Activated CD4-positive, alpha-beta memory T cell treated with anti-CD3 and anti-CD28 coated beads for 36 hours (primary cell): ENCODE measurements around the gene ZNF444. TPM values are rescaled to one million over a fixed set of nuclear protein-coding genes. Genes with fewer than 3 reads are reported as not detected.

Experiments used
- CTCF ChIA-PET: fragments of 350-600 bp; sonication (Branson Sonifier 250); formaldehyde crosslinking; loops from one replicate; lab custom pipeline; 2021; ENCODE audit warnings: antibody characterized with exemption, inconsistent platforms; lab: Charles Lee
- POLR2A ChIA-PET: fragments of 350-600 bp; sonication (Branson Sonifier 250); formaldehyde crosslinking; loops from one replicate; lab custom pipeline; 2021; ENCODE audit warnings: antibody characterized with exemption; lab: Charles Lee
- DNase-seq: peaks from one replicate; pipeline ENCODE4 v3.0.0-alpha.2; 2020
- H3K27ac Mint-ChIP-seq: one replicate; pipeline ENCODE4 v1.8.0; 2021; ENCODE audit warnings: mixed read lengths
- H3K27me3 Mint-ChIP-seq: one replicate; pipeline ENCODE4 v1.8.0; 2021; ENCODE audit warnings: mixed read lengths
- H3K36me3 Mint-ChIP-seq: one replicate; pipeline ENCODE4 v1.8.0; 2021; ENCODE audit warnings: mixed read lengths
- H3K4me1 Mint-ChIP-seq: one replicate; pipeline ENCODE4 v1.8.0; 2021; ENCODE audit warnings: low read depth, mixed read lengths
- H3K4me3 Mint-ChIP-seq: one replicate; pipeline ENCODE4 v1.8.0; 2021; ENCODE audit warnings: mild to moderate bottlenecking, mixed read lengths
- H3K9me3 Mint-ChIP-seq: one replicate; pipeline ENCODE4 v1.8.0; 2021; ENCODE audit warnings: mixed read lengths
- intact Hi-C: fragments of 100-400 bp; cut with micrococcal nuclease; formaldehyde crosslinking; loops from one replicate; pipeline ENCODE4 v1.15.1; 2023
- total RNA-seq, 2 experiments: library from RNA; stranded (reverse); gene quantifications; one replicate each; pipeline ENCODE4 v1.2.3, GENCODE V29; 2021

Gene ZNF444
- total RNA-seq, 2 experiments from 2014 or later, result 23.1 to 26.1 TPM

DNA sequence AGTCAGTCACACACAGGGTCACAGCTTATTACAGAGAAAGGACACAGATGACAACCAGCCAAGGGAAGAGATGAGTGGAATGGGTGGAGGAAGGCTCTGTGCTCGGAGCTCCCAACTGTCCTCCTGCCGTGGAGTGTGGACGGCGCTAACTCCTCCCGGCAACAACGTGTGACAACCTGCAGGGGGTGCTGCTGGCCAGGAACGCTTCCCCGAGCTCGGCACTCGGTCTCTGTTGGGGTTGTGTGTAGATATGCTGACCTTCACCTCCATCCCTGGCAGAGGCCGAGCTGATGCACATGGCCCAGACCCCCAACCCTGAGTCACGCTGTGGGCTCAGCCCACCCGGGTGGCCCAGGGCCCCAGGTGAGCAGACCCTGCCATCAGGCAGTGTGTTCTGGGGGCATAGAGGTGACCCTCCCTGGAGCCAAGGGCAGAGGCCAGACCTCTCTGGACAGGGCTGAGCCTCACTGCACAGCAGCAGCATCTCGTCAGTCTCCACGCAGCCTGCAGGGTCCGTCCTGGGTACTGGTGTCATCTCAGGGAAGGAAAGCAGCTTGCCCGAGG, 14.1 kb downstream of the ZNF444 start:
- H3K9me3 Mint-ChIP-seq, result no peaks in the 10 kb centered on the region
- peaks cover 3% of the 10 kb centered on the region for H3K4me1 Mint-ChIP-seq
- H3K4me3 Mint-ChIP-seq, result no peak overlapping the region
- no peak for DNase-seq
- ChIA-PET POLR2A (interaction anchor here (0.6 kb wide), 1 partner anchor 98 kb away, joined by 3 read pairs; no protein-coding TSS in a partner anchor), CTCF (interaction anchor here (0.9 to 2.0 kb wide), 3 partner anchors 11 to 178 kb away, joined by 3 to 8 read pairs (median 4); no protein-coding TSS in a partner anchor)
- intact Hi-C loops, result no loop called here
- no peaks in the 10 kb centered on the region for H3K27me3 Mint-ChIP-seq
- no peak overlapping the region for H3K27ac Mint-ChIP-seq
- peaks cover 17% of the 10 kb centered on the region for H3K36me3 Mint-ChIP-seq

DNA sequence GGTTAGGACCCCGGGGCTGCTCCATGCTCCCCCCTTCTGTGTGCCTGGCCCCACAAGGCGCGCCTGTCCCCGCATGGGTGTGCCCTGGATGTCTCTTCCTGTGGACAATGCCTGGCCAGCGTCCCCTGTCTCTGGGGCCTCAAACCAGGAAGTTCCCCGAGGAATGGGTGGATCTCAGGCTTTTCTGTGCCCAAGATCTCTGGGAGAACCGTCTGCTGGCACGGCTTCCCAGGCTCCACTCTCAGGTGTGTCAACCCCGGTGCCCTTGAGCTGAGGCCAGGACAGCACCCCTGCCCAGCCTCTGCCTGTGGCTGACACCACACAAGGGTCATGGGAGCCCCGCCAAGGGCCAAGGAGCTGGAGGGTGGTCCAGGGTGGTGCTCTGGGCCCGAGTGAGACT, 15.7 kb downstream of the ZNF444 start:
- intact Hi-C loops, result no loop called here

DNA sequence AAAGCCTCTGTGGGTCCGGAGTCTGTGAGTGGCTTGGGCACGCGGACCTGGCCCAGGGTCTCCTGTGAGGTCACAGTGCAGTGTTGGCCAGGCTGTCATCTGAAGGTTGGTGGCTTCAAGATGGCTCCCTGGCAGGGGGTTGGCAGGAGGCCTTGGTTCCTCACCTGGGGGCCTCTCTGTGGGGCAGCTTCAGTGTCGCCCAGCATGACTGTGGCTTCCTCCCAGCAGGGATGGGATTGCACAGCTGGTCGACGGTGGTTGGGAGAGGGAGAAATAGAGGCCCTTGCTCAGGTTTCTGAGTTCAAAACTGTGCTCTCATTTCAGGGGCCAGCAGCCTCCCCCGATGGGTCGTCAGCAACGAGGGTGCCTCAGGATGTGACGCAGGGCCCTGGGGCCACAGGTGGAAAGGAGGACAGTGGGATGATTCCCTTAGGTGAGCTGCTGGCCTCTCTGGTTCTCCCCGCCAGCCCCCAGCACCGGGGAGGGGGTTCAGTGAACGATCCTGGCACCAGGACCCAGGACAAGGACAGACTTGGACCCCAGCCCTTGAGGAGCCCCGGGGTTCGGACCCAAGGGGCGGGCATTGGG, 17.2 kb downstream of the ZNF444 start:
- peaks cover 18% of the 10 kb centered on the region for H3K36me3 Mint-ChIP-seq
- intact Hi-C loops, result no loop called here
- ChIA-PET POLR2A (no interaction called here), CTCF (interaction anchor here (0.6 to 1.1 kb wide), 2 partner anchors 92 to 166 kb away, joined by 3 to 5 read pairs; no protein-coding TSS in a partner anchor)
- no peak overlapping the region for H3K4me3 Mint-ChIP-seq
- H3K4me1 Mint-ChIP-seq, result peaks cover 7% of the 10 kb centered on the region
- no peaks in the 10 kb centered on the region for H3K27me3 Mint-ChIP-seq
- no peak overlapping the region for H3K27ac Mint-ChIP-seq
- no peaks in the 10 kb centered on the region for H3K9me3 Mint-ChIP-seq
- no peak for DNase-seq

More for the DNA sequence above, 15.7 kb downstream of the ZNF444 start:
- CTCF ChIA-PET, result interaction anchor here (1.0 kb wide), 1 partner anchor 76 kb away, joined by 3 read pairs; no protein-coding TSS in a partner anchor
- Mint-ChIP-seq H3K9me3 (no peaks in the 10 kb centered on the region), H3K4me1 (peaks cover 3% of the 10 kb centered on the region), H3K4me3 (no peak overlapping the region), H3K27ac (no peak overlapping the region), H3K27me3 (no peaks in the 10 kb centered on the region), H3K36me3 (peaks cover 18% of the 10 kb centered on the region)
- no peak for DNase-seq
- POLR2A ChIA-PET, result no interaction called here

- CTCF ChIA-PET, result no interaction called here
- no peak overlapping the region for H3K4me3 Mint-ChIP-seq
- DNase-seq, result no peak
- no peak overlapping the region for H3K27ac Mint-ChIP-seq
- intact Hi-C loops, result no loop called here
- peaks cover 15% of the 10 kb centered on the region for H3K36me3 Mint-ChIP-seq
- POLR2A ChIA-PET, result no interaction called here
- H3K4me1 Mint-ChIP-seq, result peaks cover 7% of the 10 kb centered on the region
- H3K9me3 Mint-ChIP-seq, result no peaks in the 10 kb centered on the region
- H3K27me3 Mint-ChIP-seq, result no peaks in the 10 kb centered on the region
These were observed 18.0 kb downstream of the ZNF444 start for GRCh38 chr19:56159009-56159559.

DNA sequence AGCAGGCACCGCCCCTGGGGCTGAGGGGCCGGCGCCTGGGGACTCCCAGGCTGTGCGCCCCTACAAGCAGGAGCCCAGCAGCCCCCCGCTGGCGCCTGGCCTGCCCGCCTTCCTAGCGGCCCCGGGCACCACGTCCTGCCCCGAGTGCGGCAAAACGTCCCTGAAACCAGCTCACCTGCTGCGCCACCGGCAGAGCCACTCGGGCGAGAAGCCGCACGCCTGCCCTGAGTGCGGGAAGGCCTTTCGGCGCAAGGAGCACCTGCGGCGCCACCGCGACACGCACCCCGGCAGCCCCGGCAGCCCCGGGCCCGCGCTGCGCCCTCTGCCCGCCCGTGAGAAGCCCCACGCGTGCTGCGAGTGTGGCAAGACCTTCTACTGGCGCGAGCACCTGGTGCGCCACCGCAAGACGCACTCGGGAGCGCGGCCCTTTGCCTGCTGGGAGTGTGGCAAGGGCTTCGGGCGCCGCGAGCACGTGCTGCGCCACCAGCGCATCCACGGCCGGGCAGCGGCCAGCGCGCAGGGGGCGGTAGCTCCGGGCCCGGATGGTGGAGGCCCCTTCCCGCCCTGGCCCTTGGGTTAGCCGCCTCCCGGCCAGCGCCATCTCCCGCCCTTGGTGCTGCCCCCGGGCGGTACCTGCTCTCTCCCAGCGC, 18.7 kb downstream of the ZNF444 start:
- H3K36me3 Mint-ChIP-seq, result peaks cover 15% of the 10 kb centered on the region
- peaks cover 7% of the 10 kb centered on the region for H3K4me1 Mint-ChIP-seq
- DNase-seq, result no peak
- ChIA-PET CTCF (no interaction called here), POLR2A (no interaction called here)
- H3K27me3 Mint-ChIP-seq, result no peaks in the 10 kb centered on the region
- no peaks in the 10 kb centered on the region for H3K9me3 Mint-ChIP-seq
- H3K27ac Mint-ChIP-seq, result no peak overlapping the region
- intact Hi-C loops, result no loop called here
- H3K4me3 Mint-ChIP-seq, result no peak overlapping the region

- CTCF ChIA-PET, result no interaction called here
- H3K27ac Mint-ChIP-seq, result no peak overlapping the region
- no peaks in the 10 kb centered on the region for H3K9me3 Mint-ChIP-seq
- POLR2A ChIA-PET, result no interaction called here
- intact Hi-C loops, result no loop called here
- DNase-seq, result no peak
- peaks cover 4% of the 10 kb centered on the region for H3K27me3 Mint-ChIP-seq
- no peak overlapping the region for H3K4me3 Mint-ChIP-seq
- H3K36me3 Mint-ChIP-seq, result peaks cover 14% of the 10 kb centered on the region
- H3K4me1 Mint-ChIP-seq, result peaks cover 7% of the 10 kb centered on the region
These were observed 20.4 kb downstream of the ZNF444 start for GRCh38 chr19:56161534-56161933.

DNA sequence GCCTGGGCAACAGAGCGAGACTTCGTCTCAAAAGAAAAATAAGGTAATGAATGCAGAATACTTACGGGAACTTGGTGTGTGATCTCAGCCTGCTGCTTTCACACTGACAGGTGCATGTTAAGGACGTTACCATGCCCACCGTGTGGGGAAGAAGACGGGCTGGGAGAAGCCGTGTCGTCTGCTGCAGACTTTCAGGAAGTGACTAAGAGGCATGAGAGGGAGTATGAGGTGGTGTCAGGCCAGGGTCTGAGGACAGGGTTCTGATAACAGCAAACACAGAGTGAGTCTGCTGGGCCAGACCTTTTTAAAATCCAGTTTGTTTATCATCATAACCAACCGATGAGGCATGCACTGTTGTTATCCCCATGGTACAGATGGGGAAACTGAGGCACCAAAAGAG, 21.2 kb downstream of the ZNF444 start:
- ChIA-PET CTCF (no interaction called here), POLR2A (no interaction called here)
- peak; percentile 50 for DNase-seq
- Mint-ChIP-seq H3K36me3 (peaks cover 14% of the 10 kb centered on the region), H3K27ac (no peak overlapping the region), H3K9me3 (no peaks in the 10 kb centered on the region), H3K4me3 (no peak overlapping the region), H3K27me3 (peaks cover 5% of the 10 kb centered on the region), H3K4me1 (peaks cover 7% of the 10 kb centered on the region)
- intact Hi-C loops, result no loop called here

DNA sequence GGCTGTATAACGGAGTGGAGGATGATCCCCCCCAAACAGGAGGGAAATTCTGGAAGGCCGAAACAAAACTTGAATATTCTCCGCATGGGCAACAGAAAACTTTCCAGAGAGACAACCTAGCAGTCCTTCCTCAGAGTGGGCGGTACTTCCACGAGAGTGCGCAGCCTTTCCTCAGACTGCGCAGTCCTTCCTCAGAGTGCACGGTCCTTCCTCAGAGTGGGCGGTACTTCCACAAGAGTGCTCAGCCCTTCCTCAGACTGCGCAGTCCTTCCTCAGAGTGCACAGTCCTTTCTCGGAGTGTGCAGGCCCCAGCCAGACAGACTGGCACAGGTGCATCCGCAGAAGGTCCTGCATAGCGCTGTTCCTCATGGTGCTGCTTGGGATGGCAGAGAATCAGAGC, 22.0 kb downstream of the ZNF444 start:
- Mint-ChIP-seq H3K27me3 (peaks cover 6% of the 10 kb centered on the region), H3K9me3 (no peaks in the 10 kb centered on the region), H3K4me3 (no peak overlapping the region), H3K4me1 (peaks cover 7% of the 10 kb centered on the region), H3K36me3 (peaks cover 14% of the 10 kb centered on the region), H3K27ac (no peak overlapping the region)
- intact Hi-C loops, result no loop called here
- ChIA-PET POLR2A (no interaction called here), CTCF (no interaction called here)
- DNase-seq, result no peak

- H3K9me3 Mint-ChIP-seq, result no peaks in the 10 kb centered on the region
- intact Hi-C loops, result no loop called here
These were observed 26.0 kb downstream of the ZNF444 start for GRCh38 chr19:56167064-56167578.

DNA sequence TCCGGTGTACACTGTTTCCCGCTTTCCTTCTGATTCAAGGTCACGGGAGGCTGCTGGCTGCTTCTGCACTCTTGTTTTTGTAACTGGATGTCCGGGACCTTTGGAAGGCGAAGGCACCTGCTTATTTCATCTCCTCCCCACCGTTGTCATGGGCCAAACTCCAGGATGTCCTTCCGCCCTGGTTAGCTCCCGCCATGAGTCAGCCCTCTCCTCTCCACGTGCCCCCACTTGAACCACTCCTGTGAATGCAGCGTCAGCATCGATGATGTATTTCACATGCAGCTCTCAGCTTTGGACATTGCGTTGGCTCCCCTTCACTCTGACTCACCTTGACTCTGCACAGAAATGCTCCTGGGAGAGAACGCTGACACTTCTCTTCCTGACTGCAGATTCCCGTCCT, 29.2 kb downstream of the ZNF444 start:
- DNase-seq, result no peak
- Mint-ChIP-seq H3K27ac (no peak overlapping the region), H3K4me1 (no peaks in the 10 kb centered on the region), H3K36me3 (no peaks in the 10 kb centered on the region), H3K9me3 (no peaks in the 10 kb centered on the region), H3K4me3 (no peak overlapping the region), H3K27me3 (peaks cover 7% of the 10 kb centered on the region)
- intact Hi-C loops, result no loop called here
- POLR2A ChIA-PET, result no interaction called here
- CTCF ChIA-PET, result interaction anchor here (0.9 to 6.5 kb wide), 3 partner anchors 94 to 108 kb away, joined by 3 to 40 read pairs (median 24); no protein-coding TSS in a partner anchor

More at GRCh38 chr19:56167064-56167578, 26.0 kb downstream of the ZNF444 start:
- CTCF ChIA-PET, result interaction anchor here (2.1 kb wide), 1 partner anchor 86 kb away, joined by 7 read pairs; no protein-coding TSS in a partner anchor
- Mint-ChIP-seq H3K27me3 (peaks cover 11% of the 10 kb centered on the region), H3K27ac (no peak overlapping the region), H3K36me3 (no peaks in the 10 kb centered on the region), H3K4me1 (peaks cover 3% of the 10 kb centered on the region), H3K4me3 (no peak overlapping the region)
- no peak for DNase-seq
- POLR2A ChIA-PET, result no interaction called here

DNA sequence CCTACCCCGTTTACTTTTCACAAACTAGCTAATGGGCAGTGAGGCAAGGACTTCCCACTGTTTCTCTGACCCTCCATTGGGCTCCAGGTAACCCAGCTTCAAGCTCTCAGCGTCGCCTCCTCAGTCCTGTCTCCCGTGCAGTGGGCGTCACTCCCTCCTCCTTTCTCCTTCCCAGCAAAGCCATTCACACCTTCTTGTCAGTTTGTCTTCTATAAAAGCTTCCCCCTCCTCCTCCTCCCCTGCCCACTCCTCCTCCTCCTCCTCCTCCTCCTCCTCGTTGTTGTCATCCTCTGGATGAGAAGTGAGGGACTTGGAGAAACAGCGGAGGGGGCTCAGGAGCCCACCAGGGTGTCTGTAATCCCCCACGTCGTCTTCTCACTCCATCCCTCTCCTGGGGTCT, 33.0 kb downstream of the ZNF444 start:
- no peak overlapping the region for H3K27ac Mint-ChIP-seq
- POLR2A ChIA-PET, result no interaction called here
- no peaks in the 10 kb centered on the region for H3K9me3 Mint-ChIP-seq
- no peaks in the 10 kb centered on the region for H3K4me1 Mint-ChIP-seq
- H3K36me3 Mint-ChIP-seq, result no peaks in the 10 kb centered on the region
- no peak for DNase-seq
- peaks cover 5% of the 10 kb centered on the region for H3K27me3 Mint-ChIP-seq
- no peak overlapping the region for H3K4me3 Mint-ChIP-seq
- intact Hi-C loops, result no loop called here
- CTCF ChIA-PET, result interaction anchor here (0.6 to 6.5 kb wide), 8 partner anchors 19 to 636 kb away, joined by 3 to 40 read pairs (median 4); no protein-coding TSS in a partner anchor

DNA sequence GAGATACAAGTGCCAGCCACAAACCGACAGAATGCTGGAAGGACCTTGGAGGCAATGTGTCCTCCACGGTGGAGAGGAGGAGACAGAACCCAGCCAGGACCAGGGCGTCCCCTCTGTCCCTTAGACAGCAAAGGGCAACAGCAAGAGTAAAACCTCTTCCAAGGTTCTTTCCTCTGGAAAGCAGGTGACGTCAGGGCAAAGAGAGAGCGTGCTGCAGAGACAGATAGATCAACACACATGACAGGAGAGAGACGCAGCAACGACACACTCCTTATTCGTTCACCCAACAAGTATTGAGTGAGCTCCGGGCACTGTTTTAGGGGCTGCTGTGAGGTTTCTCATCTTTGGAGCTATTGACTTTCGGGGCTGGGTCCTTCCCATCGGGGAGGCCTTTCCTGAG, 33.5 kb downstream of the ZNF444 start:
- ChIA-PET CTCF (interaction anchor here (0.6 to 6.5 kb wide), 5 partner anchors 19 to 636 kb away, joined by 3 to 40 read pairs (median 8); no protein-coding TSS in a partner anchor), POLR2A (no interaction called here)
- DNase-seq, result no peak
- no peaks in the 10 kb centered on the region for H3K9me3 Mint-ChIP-seq
- H3K4me1 Mint-ChIP-seq, result no peaks in the 10 kb centered on the region
- no peak overlapping the region for H3K27ac Mint-ChIP-seq
- intact Hi-C loops, result no loop called here
- peaks cover 5% of the 10 kb centered on the region for H3K27me3 Mint-ChIP-seq
- H3K36me3 Mint-ChIP-seq, result no peaks in the 10 kb centered on the region
- no peak overlapping the region for H3K4me3 Mint-ChIP-seq
